ENCODE results near the gene RAPGEF2.

- TF ChIP-seq, protein P1, sequence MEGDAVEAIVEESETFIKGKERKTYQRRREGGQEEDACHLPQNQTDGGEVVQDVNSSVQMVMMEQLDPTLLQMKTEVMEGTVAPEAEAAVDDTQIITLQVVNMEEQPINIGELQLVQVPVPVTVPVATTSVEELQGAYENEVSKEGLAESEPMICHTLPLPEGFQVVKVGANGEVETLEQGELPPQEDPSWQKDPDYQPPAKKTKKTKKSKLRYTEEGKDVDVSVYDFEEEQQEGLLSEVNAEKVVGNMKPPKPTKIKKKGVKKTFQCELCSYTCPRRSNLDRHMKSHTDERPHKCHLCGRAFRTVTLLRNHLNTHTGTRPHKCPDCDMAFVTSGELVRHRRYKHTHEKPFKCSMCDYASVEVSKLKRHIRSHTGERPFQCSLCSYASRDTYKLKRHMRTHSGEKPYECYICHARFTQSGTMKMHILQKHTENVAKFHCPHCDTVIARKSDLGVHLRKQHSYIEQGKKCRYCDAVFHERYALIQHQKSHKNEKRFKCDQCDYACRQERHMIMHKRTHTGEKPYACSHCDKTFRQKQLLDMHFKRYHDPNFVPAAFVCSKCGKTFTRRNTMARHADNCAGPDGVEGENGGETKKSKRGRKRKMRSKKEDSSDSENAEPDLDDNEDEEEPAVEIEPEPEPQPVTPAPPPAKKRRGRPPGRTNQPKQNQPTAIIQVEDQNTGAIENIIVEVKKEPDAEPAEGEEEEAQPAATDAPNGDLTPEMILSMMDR (IDR thresholded peaks at IDR 0.05) = no peak
- no peak for TF ChIP-seq POLR2A (IDR thresholded peaks at IDR 0.05)
- TF ChIP-seq POLR2AphosphoS5 (IDR thresholded peaks at IDR 0.05; ENCODE audit: insufficient read depth in 1 of 2, low read depth in 1 of 2) = no peak
Observed at GRCh38 chr4:159284113-159284512, 181.2 kb downstream of the RAPGEF2 start.
